MM.1S (cell line): Measurements from ENCODE around the gene FAM53A.
A peak's percentile ranks its signal among the peaks of the same experiment; 100 is the strongest.

Experiments used
- DNase-seq: peaks from one replicate; pipeline ENCODE4 v3.0.0-alpha.2; 2015
- H2AFZ ChIP-seq: fragments of 300-600 bp; sonication (generic); 2 replicates; pipeline ENCODE4 v1.6.0; 2016; ENCODE audit warnings: antibody characterized with exemption, low read length
- H3F3A ChIP-seq: fragments of 300-600 bp; sonication (generic); 2 replicates; pipeline ENCODE4 v1.6.1; 2016; ENCODE audit warnings: mild to moderate bottlenecking, antibody characterized with exemption, low read length, moderate library complexity, mixed read lengths; ENCODE audit not compliant: insufficient read depth
- H3K27ac ChIP-seq: fragments of 300-600 bp; sonication (generic); 2 replicates; pipeline ENCODE4 v1.5.1; 2016; ENCODE audit warnings: mild to moderate bottlenecking, low read length
- H3K27me3 ChIP-seq: fragments of 300-600 bp; sonication (generic); replicated peaks from 2 replicates; pipeline ENCODE4 v1.6.0; 2016; ENCODE audit warnings: low read length; ENCODE audit not compliant: insufficient read depth
- H3K36me3 ChIP-seq: fragments of 300-600 bp; sonication (generic); replicated peaks from 2 replicates; pipeline ENCODE4 v1.6.1; 2016; ENCODE audit warnings: mild to moderate bottlenecking, low read length, mixed read lengths; ENCODE audit not compliant: insufficient read depth
- H3K4me1 ChIP-seq: fragments of 300-600 bp; sonication (generic); 2 replicates; pipeline ENCODE4 v1.6.1; 2016; ENCODE audit warnings: low read length, mixed read lengths
- H3K4me2 ChIP-seq: fragments of 300-600 bp; sonication (generic); 2 replicates; pipeline ENCODE4 v1.6.0; 2016; ENCODE audit warnings: low read depth, low read length
- H3K4me3 ChIP-seq: fragments of 300-600 bp; sonication (generic); 2 replicates; pipeline ENCODE4 v1.5.1; 2016; ENCODE audit warnings: low read length, mixed read lengths
- H3K79me2 ChIP-seq: fragments of 300-600 bp; sonication (generic); 2 replicates; pipeline ENCODE4 v1.6.1; 2016; ENCODE audit warnings: mixed run types, low read length, mixed read lengths
- H3K9ac ChIP-seq: fragments of 300-600 bp; sonication (generic); 2 replicates; pipeline ENCODE4 v1.6.1; 2016; ENCODE audit warnings: low read length, mixed read lengths
- H3K9me2 ChIP-seq: fragments of 300-600 bp; sonication (generic); replicated peaks from 2 replicates; pipeline ENCODE4 v1.6.1; 2016; ENCODE audit warnings: mild to moderate bottlenecking, low read length, mixed read lengths; ENCODE audit not compliant: insufficient read depth
- H3K9me3 ChIP-seq: fragments of 300-600 bp; sonication (generic); replicated peaks from 2 replicates; pipeline ENCODE4 v1.6.1; 2016; ENCODE audit warnings: mild to moderate bottlenecking, low read length, mixed read lengths; ENCODE audit not compliant: insufficient read depth
- H4K20me1 ChIP-seq: fragments of 300-600 bp; sonication (generic); 2 replicates; pipeline ENCODE4 v1.6.1; 2016; ENCODE audit warnings: mild to moderate bottlenecking, low read length, moderate library complexity, mixed read lengths; ENCODE audit not compliant: insufficient read depth
- CTCF ChIP-seq: fragments of 300-600 bp; sonication (generic); IDR thresholded peaks from 2 replicates; pipeline ENCODE4 v1.5.1; 2016; ENCODE audit warnings: antibody characterized with exemption, low read length, mixed read lengths
- EZH2 ChIP-seq: fragments of 300-600 bp; sonication (generic); optimal IDR thresholded peaks from 2 replicates; pipeline ENCODE3; 2017; ENCODE audit warnings: low read depth, mild to moderate bottlenecking, antibody characterized with exemption, low read length, mixed read lengths
- EZH2phosphoT487 ChIP-seq: fragments of 300-600 bp; sonication (generic); IDR thresholded peaks from 2 replicates; pipeline ENCODE4 v1.6.1; 2018; ENCODE audit warnings: antibody characterized with exemption, low read length

The FAM53A gene

GRCh38 chr4:1683261-1683735 lies 815 bp downstream of the FAM53A start:
- Histone ChIP-seq H3K9me3 (no peaks in the 10 kb centered on the region), H3K27me3 (0 out of 2 replicates have a peak, but pooled peaks cover 3% of the 10 kb centered on the region), H3K4me2 (peak overlapping the region; percentile 49), H3K79me2 (no peaks in the 10 kb centered on the region), H3K4me3 (peak overlapping the region; percentile 50), H4K20me1 (no peaks in the 10 kb centered on the region), H3K36me3 (no peaks in the 10 kb centered on the region), H3F3A (peaks cover 10% of the 10 kb centered on the region; the same call in 1 of the 2 replicates), H3K4me1 (peaks cover 11% of the 10 kb centered on the region), H3K9me2 (no peaks in the 10 kb centered on the region), H3K9ac (no peak overlapping the region), H3K27ac (no peak overlapping the region), H2AFZ (peak overlapping the region; percentile 77)
- no peak for TF ChIP-seq EZH2
- no peak for TF ChIP-seq CTCF
- TF ChIP-seq EZH2phosphoT487 = no peak
- peak; percentile 12 for DNase-seq

GRCh38 chr4:1682860-1683259 lies 1.3 kb downstream of the FAM53A start:
- no peaks in the 10 kb centered on the region for H4K20me1 ChIP-seq
- no peaks in the 10 kb centered on the region for H3K79me2 ChIP-seq
- H3K27me3 ChIP-seq = 0 out of 2 replicates have a peak, but pooled peaks cover 3% of the 10 kb centered on the region
- no peak for DNase-seq
- TF ChIP-seq CTCF = no peak
- no peak for TF ChIP-seq EZH2
- TF ChIP-seq EZH2phosphoT487 = no peak
- H3K9me3 ChIP-seq = no peaks in the 10 kb centered on the region
- 0 out of 2 replicates have a peak overlapping the region, but pooled peaks have one; percentile 50 for H3K4me3 ChIP-seq
- H3K27ac ChIP-seq = no peak overlapping the region
- peaks cover 11% of the 10 kb centered on the region for H3K4me1 ChIP-seq
- peaks cover 10% of the 10 kb centered on the region; the same call in 1 of the 2 replicates for H3F3A ChIP-seq
- H3K36me3 ChIP-seq = no peaks in the 10 kb centered on the region
- no peak overlapping the region for H3K9ac ChIP-seq
- 0 out of 2 replicates have a peak overlapping the region, but pooled peaks have one; percentile 77 for H2AFZ ChIP-seq
- H3K4me2 ChIP-seq = peak overlapping the region; percentile 49; the same call in 1 of the 2 replicates
- H3K9me2 ChIP-seq = no peaks in the 10 kb centered on the region

GRCh38 chr4:1678244-1678643 lies 5.9 kb downstream of the FAM53A start:
- Histone ChIP-seq H4K20me1 (no peaks in the 10 kb centered on the region), H3K79me2 (no peaks in the 10 kb centered on the region), H3F3A (peaks cover 5% of the 10 kb centered on the region; the same call in 1 of the 2 replicates)

More at GRCh38 chr4:1678244-1678643, 5.9 kb downstream of the FAM53A start:
- H3K36me3 ChIP-seq = no peaks in the 10 kb centered on the region
- no peak for TF ChIP-seq EZH2
- no peak for TF ChIP-seq EZH2phosphoT487
- TF ChIP-seq CTCF = no peak
- no peak overlapping the region for H2AFZ ChIP-seq
- H3K9ac ChIP-seq = no peak overlapping the region
- no peak for DNase-seq
- H3K27ac ChIP-seq = no peak overlapping the region
- H3K9me2 ChIP-seq = no peaks in the 10 kb centered on the region
- no peaks in the 10 kb centered on the region for H3K4me1 ChIP-seq
- peaks cover 19% of the 10 kb centered on the region; the same call in 1 of the 2 replicates for H3K27me3 ChIP-seq
- H3K4me2 ChIP-seq = no peak overlapping the region
- H3K9me3 ChIP-seq = no peaks in the 10 kb centered on the region
- H3K4me3 ChIP-seq = no peak overlapping the region
